GM18861 (cell line): Measurements from ENCODE around the gene BMP2.

ENCODE experiments used
- ATAC-seq: cut with Tn5 transposase; IDR thresholded peaks from one replicate; pipeline ENCODE4 v1.9.1; 2021; ENCODE audit not compliant: unreplicated experiment

BMP2 gene

DNA sequence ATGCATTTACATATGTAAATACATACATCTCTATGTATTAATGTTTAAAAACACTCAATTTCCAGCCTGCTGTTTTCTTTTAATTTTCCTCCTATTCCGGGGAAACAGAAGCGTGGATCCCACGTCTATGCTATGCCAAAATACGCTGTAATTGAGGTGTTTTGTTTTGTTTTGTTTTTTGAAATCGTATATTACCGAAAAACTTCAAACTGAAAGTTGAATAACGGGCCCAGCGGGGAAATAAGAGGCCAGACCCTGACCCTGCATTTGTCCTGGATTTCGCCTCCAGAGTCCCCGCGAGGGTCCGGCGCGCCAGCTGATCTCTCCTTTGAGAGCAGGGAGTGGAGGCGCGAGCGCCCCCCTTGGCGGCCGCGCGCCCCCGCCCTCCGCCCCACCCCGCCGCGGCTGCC is 355 bp upstream of the BMP2 start:
- ATAC-seq, result no peak

- ATAC-seq, result no peak
These were observed 998 bp downstream of the BMP2 start for GRCh38 chr20:6768228-6769140.

GRCh38 chr20:6769903-6770785 is 2.7 kb downstream of the BMP2 start:
- no peak for ATAC-seq

DNA sequence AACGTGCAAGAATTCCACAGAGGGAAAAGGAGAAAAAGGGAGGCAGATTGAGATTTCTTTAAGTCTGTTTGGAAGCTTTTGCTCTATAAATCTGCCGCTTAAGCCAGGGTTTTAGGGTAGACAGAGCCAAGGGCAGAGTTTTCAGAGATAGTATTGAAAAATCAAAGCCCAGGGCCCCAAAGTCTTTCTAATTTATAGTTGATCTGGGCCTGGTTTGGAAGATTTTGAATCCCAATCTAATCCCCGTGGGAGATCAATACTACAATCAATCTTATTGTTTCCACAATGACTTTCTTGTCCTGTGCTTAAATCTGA is 3.3 kb downstream of the BMP2 start:
- ATAC-seq, result no peak

GRCh38 chr20:6780433-6781190 is 13.1 kb downstream of the BMP2 start:
- no peak for ATAC-seq

DNA sequence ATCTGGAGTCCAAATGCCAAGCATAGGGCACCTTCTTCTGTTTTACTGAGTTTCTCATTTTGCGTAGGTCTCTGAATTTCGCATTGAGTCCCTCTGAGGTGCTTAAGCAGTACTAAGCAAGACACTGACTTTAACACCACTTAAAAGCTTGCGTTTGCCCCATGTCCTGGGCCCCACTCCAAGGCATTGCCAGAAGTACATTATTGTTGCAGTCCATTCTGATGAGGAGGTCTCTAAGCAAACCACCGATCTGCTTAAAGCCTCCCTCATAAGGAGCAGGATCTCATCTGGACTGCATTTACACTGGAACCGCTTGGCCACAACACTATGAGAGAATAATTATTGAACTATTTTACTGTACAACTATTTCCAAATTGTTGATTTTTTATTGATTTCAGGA is 16.3 kb downstream of the BMP2 start:
- no peak for ATAC-seq

DNA sequence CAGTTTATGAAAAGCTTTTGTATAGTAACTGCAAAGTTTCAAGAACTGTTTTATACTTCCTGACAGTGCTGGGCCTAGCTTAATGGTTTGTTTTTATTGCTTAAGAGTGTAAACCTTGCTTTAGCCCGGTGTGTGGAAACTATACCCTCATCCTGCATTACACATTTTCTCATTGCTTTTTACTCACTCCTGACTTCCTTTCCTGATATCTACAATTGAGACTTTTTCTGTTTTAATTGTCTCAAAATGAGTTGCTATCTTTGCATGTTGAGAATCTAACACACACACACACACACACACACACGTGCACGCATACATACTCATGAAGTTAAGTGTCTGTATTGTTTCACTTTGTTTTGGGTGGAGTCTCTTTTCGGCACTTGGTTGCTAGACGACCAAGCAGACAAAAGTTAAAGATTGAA is 16.7 kb downstream of the BMP2 start:
- no peak for ATAC-seq

GRCh38 chr20:6784767-6785166 is 17.3 kb downstream of the BMP2 start:
- ATAC-seq, result no peak

GRCh38 chr20:6786548-6786947 is 19.1 kb downstream of the BMP2 start:
- ATAC-seq, result no peak

- no peak for ATAC-seq
These were observed 25.3 kb downstream of the BMP2 start for GRCh38 chr20:6792789-6793188.

DNA sequence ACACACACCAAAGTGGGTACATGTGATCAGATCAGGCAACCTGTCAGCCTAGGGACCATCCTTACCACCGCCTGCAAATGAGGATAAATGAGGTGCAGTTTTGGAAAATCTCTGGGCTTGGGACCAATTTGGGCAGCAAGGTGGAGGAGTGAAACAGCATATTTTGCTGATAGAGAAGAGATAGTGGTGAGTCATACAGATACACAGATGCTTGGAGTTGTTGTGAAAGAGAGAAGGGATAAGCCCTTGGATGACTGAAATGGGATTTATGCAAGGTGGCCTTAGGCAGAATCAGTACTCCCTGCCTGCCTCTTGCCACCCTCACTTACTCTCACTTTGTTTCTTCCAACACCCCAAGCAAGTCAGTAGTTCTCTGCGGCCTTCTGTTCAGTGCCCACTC is 34.7 kb downstream of the BMP2 start:
- no peak for ATAC-seq

GRCh38 chr20:6806275-6806674 is 38.8 kb downstream of the BMP2 start:
- ATAC-seq, result no peak

- ATAC-seq, result no peak
These were observed 44.0 kb downstream of the BMP2 start for GRCh38 chr20:6811262-6812035.

- no peak for ATAC-seq
These were observed 45.0 kb downstream of the BMP2 start for GRCh38 chr20:6812530-6812929.

DNA sequence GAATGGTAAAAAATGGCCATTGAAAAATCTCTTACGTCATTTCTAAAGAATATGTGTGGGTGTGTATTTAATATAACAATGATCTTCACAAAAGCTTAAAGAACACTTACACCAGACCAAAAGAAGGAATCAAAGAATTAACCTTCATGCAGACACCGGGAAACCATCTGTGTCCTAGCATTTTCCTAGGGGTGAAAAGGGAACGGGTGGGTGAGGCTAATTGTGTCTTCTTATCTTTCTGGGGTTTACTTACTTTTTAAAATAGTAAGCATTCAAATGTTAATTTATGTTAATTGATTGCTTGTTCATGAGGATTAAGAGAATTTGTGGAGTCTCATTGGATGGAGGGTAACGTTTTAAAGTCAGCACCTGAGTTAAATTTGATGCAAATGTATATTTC is 47.5 kb downstream of the BMP2 start:
- no peak for ATAC-seq

GRCh38 chr20:6818033-6818808 is 50.7 kb downstream of the BMP2 start:
- ATAC-seq, result no peak

DNA sequence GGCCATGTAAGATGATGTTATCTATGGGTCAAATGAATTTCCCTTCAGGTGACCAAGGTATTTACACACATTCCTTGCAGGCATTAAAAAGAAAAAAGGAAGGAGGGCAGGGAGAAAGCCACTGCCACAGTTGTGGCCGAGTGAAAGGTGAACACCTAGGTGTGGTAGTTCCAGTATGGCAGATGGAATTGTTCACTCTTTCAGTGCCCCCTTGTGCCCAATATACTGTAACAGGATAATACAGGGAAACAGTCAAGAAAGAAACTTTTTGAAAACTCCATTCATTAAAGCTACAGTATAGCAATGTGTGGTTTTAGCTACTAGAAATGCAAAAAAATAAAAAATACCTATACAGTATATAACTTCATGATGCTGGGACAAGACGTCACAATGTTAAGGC is 52.1 kb downstream of the BMP2 start:
- ATAC-seq, result no peak

DNA sequence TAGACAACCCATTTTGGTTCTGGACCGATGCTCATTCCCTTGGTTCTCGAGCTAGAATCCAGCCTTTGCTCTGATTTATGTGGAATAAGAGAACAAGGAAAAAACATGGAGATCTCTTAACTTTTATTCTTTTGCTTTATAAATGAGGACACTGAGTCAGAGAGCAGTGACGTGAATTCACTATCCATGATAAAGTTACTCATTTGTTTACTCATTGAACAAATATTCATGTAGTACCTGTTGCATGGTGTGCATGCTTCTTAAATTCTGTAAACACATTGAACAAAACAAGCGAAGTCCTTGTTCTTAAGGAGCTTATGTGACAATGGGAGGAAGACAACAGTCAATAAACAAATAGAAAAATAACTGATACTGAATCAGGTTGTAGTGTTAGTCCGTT is 56.9 kb downstream of the BMP2 start:
- no peak for ATAC-seq

GRCh38 chr20:6827472-6827871 is 60.0 kb downstream of the BMP2 start:
- ATAC-seq, result no peak
